Measurements from ENCODE around the gene ELP6.

DNA sequence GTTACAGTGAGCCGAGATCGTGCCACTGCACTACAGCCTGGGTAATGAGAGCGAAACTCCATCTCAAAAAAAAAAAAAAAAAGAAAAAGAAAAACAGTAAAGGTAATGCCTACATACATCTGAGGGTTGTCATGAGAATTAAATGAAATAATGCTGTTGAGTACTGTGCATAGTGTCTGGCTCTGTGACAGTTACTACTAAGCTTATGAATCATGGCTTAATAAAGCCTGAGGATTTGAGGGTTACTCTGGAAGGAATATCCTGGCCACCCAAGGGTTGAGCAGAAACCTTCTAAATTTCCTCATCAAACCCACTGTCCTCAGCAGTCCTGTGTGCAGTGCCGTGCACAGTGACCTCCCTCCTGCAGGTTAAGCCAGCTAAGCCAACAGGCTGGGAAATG, 26.8 kb upstream of the ELP6 start:
- TF ChIP-seq, protein P1, sequence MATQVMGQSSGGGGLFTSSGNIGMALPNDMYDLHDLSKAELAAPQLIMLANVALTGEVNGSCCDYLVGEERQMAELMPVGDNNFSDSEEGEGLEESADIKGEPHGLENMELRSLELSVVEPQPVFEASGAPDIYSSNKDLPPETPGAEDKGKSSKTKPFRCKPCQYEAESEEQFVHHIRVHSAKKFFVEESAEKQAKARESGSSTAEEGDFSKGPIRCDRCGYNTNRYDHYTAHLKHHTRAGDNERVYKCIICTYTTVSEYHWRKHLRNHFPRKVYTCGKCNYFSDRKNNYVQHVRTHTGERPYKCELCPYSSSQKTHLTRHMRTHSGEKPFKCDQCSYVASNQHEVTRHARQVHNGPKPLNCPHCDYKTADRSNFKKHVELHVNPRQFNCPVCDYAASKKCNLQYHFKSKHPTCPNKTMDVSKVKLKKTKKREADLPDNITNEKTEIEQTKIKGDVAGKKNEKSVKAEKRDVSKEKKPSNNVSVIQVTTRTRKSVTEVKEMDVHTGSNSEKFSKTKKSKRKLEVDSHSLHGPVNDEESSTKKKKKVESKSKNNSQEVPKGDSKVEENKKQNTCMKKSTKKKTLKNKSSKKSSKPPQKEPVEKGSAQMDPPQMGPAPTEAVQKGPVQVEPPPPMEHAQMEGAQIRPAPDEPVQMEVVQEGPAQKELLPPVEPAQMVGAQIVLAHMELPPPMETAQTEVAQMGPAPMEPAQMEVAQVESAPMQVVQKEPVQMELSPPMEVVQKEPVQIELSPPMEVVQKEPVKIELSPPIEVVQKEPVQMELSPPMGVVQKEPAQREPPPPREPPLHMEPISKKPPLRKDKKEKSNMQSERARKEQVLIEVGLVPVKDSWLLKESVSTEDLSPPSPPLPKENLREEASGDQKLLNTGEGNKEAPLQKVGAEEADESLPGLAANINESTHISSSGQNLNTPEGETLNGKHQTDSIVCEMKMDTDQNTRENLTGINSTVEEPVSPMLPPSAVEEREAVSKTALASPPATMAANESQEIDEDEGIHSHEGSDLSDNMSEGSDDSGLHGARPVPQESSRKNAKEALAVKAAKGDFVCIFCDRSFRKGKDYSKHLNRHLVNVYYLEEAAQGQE (IDR thresholded peaks at IDR 0.05; ENCODE audit: insufficient read depth in 1 of 2, low read depth in 2 of 2, low read length in 2 of 2), result no peak
- TF ChIP-seq FOXP2 (optimal IDR thresholded peaks at IDR 0.05; ENCODE audit: borderline replicate concordance, extremely low read depth, extremely low read length, insufficient read depth) (no peak), POLR2AphosphoS5 (IDR thresholded peaks at IDR 0.05; ENCODE audit: low read depth, low read length) (no peak)

All from PFSK-1 (cell line).